ENCODE measurements around the gene SLC35F2. TPM values are rescaled to one million over a fixed set of nuclear protein-coding genes. Genes with fewer than 3 reads are reported as not detected.

Gene SLC35F2
- total and polyA plus RNA-seq, 2 of the 8 experiments (the other 6 are each of a cell fraction or from before 2014, with no cell fraction given): 15.1 to 29.7 TPM

- H2AFZ ChIP-seq (ENCODE audit: low read length): no peak overlapping the region
- no peak overlapping the region for H4K5ac ChIP-seq (ENCODE audit: insufficient read length, low read depth, low read length)
- no peak overlapping the region for H3K18ac ChIP-seq (ENCODE audit: extremely low read depth, low read length)
- H2BK12ac ChIP-seq (ENCODE audit: low read depth, low read length): no peak overlapping the region
- no peak overlapping the region for H2BK5ac ChIP-seq (ENCODE audit: low read depth, low read length)
- H3K4ac ChIP-seq (replicated peaks; ENCODE audit: insufficient read length, low read depth, low read length): no peak overlapping the region
- H4K8ac ChIP-seq (ENCODE audit: extremely low read depth, insufficient read depth, low read length): no peak overlapping the region
- H3K23me2 ChIP-seq (ENCODE audit: low read depth, low read length): peaks cover under 1% of the 10 kb centered on the region; the same call in 1 of the 2 replicates
- H3K79me2 ChIP-seq (ENCODE audit: control insufficient read depth in 1 of 2, insufficient read depth in 2 of 2, low read length in 2 of 2): peaks cover 3 to 41% of the 10 kb centered on the region in 2 experiments; a peak in 3 of 4 replicates
- H2AK5ac ChIP-seq (ENCODE audit: low read depth, low read length): no peak overlapping the region
- 76% methylated on average over 4 of the region's 4 CpGs; no CpG with 5 or more reads in 1 of the 2 experiments for WGBS, 2 experiments (ENCODE audit: extremely low coverage in 1 of 2, insufficient coverage in 1 of 2, insufficient read length in 1 of 2, insufficient replicate concordance in 2 of 2, low coverage in 1 of 2, low lambda C conversion rate in 2 of 2, missing lambda C conversion rate in 1 of 2)
- no peaks in the 10 kb centered on the region for H3K36me3 ChIP-seq (ENCODE audit: control insufficient read depth in 2 of 4, insufficient read depth in 4 of 4, low read length in 3 of 4)
- no peak overlapping the region for H4K91ac ChIP-seq (replicated peaks; ENCODE audit: insufficient read length, low read length)
- no peaks in the 10 kb centered on the region for H3K27me3 ChIP-seq (replicated peaks in 1 of 4; ENCODE audit: control insufficient read depth in 3 of 4, extremely low read depth in 1 of 4, insufficient read depth in 3 of 4, low read length in 3 of 4)
- H3K9me3 ChIP-seq (ENCODE audit: insufficient read depth in 2 of 2, low read depth in 1 of 2, low read length in 1 of 2): no peaks in the 10 kb centered on the region
- no peak overlapping the region for H3K23ac ChIP-seq (ENCODE audit: insufficient read length)
- no peak for FAIRE-seq
- no peak overlapping the region for H3K56ac ChIP-seq (replicated peaks; ENCODE audit: insufficient read length, low read depth, low read length)
- H3K4me2 ChIP-seq (ENCODE audit: insufficient read depth in 1 of 2, low read depth in 2 of 2, low read length in 2 of 2): no peak overlapping the region
- ChIA-PET CTCF (ENCODE audit: partially characterized antibody) (interaction anchor here (1.0 kb wide), 1 partner anchor 38 kb away, joined by 3 read pairs; no protein-coding TSS in a partner anchor), POLR2A (ENCODE audit: partially characterized antibody) (no interaction called here)
- H2BK15ac ChIP-seq (ENCODE audit: low read length): no peak overlapping the region
- no peak overlapping the region for H3K4me3 ChIP-seq (ENCODE audit: extremely low read depth in 1 of 4, insufficient read depth in 2 of 4, low read depth in 3 of 4, low read length in 4 of 4)
- H2BK120ac ChIP-seq (replicated peaks; ENCODE audit: low read depth, low read length): no peak overlapping the region
- H3K79me1 ChIP-seq (ENCODE audit: low read depth, low read length): peaks cover 11% of the 10 kb centered on the region; the same call in 1 of the 2 replicates
- H3K14ac ChIP-seq (ENCODE audit: insufficient read length): no peak overlapping the region
- H3K27ac ChIP-seq (ENCODE audit: low read depth, low read length): no peak overlapping the region
- H3K4me1 ChIP-seq (replicated peaks in 1 of 4; ENCODE audit: control insufficient read depth in 3 of 4, insufficient read depth in 4 of 4, low read length in 3 of 4): peaks cover 0 to 3% (median under 1%) of the 10 kb centered on the region in 4 experiments; a peak in 2 of 7 replicates
- no peak for DNase-seq (ENCODE audit: low read depth in 1 of 2, low spot score in 2 of 2)
- peaks cover 0 to 1% of the 10 kb centered on the region in 2 experiments for H4K20me1 ChIP-seq (replicated peaks in 1 of 2; ENCODE audit: control insufficient read depth in 1 of 2, insufficient read depth in 2 of 2, low read length in 2 of 2)
- no peak overlapping the region for H2BK20ac ChIP-seq (ENCODE audit: low read length)
- H3K9ac ChIP-seq (replicated peaks in 1 of 4; ENCODE audit: extremely low read depth in 1 of 4, low read depth in 3 of 4, low read length in 3 of 4): no peak overlapping the region
- no peak for TF ChIP-seq SIN3A (conservative IDR thresholded peaks at IDR 0.05 in 1 of 2, IDR thresholded peaks at IDR 0.05 in 1 of 2; ENCODE audit: low read depth in 1 of 2, low read length in 2 of 2)
- TF ChIP-seq HDAC6 (IDR thresholded peaks at IDR 0.05; ENCODE audit: low read depth, low read length): no peak
- no peak for TF ChIP-seq HDAC2 (IDR thresholded peaks at IDR 0.05; ENCODE audit: borderline replicate concordance in 1 of 2, low read depth in 2 of 2, low read length in 2 of 2)
- no peak for TF ChIP-seq SP2 (IDR thresholded peaks at IDR 0.05; ENCODE audit: low read length)
- TF ChIP-seq GTF2F1 (IDR thresholded peaks at IDR 0.05; ENCODE audit: borderline replicate concordance, low read depth, low read length): no peak
- no peak for TF ChIP-seq TAF7 (optimal IDR thresholded peaks at IDR 0.05; ENCODE audit: borderline replicate concordance, low read depth, low read length)
- no peak for TF ChIP-seq KDM1A (IDR thresholded peaks at IDR 0.05; ENCODE audit: borderline replicate concordance, low read length)
- no peak for TF ChIP-seq MAX (IDR thresholded peaks at IDR 0.05)
- no peak for TF ChIP-seq POU5F1 (IDR thresholded peaks at IDR 0.05; ENCODE audit: low read depth, low read length)
- no peak for TF ChIP-seq RXRA (IDR thresholded peaks at IDR 0.05; ENCODE audit: insufficient read depth, low read depth, low read length)
- no peak for TF ChIP-seq RAD21 (IDR thresholded peaks at IDR 0.05 in 1 of 2, conservative IDR thresholded peaks at IDR 0.05 in 1 of 2; ENCODE audit: low read depth in 2 of 2, low read length in 2 of 2)
- no peak for TF ChIP-seq KDM4A (IDR thresholded peaks at IDR 0.05; ENCODE audit: low read depth, low read length, severe bottlenecking)
These were observed 6.8 kb downstream of the SLC35F2 start for GRCh38 chr11:107851704-107852310.

Data from H1 (cell line).